SJSA1 (cell line): ENCODE data around the gene MYH15. TPM values are rescaled to one million over a fixed set of nuclear protein-coding genes. Genes with fewer than 3 reads are reported as not detected.

Source experiments
- DNase-seq, 2 experiments: peaks; one replicate each; pipeline ENCODE4 v3.0.0-alpha.2; 2015 to 2020; ENCODE audit warnings: low spot score in 2 of 2, low read depth in 1 of 2
- H3K27ac ChIP-seq: fragments of 250-450 bp; sonication (Bioruptor Pico); 2 replicates; pipeline ENCODE4 v1.5.1; 2020; ENCODE audit warnings: mild to moderate bottlenecking, moderate library complexity
- H3K27me3 ChIP-seq: fragments of 250-450 bp; sonication (Bioruptor Pico); replicated peaks from 2 replicates; pipeline ENCODE4 v1.5.1; 2020; ENCODE audit warnings: mild to moderate bottlenecking, moderate library complexity
- H3K36me3 ChIP-seq: fragments of 250-450 bp; sonication (Bioruptor Pico); 2 replicates; pipeline ENCODE4 v1.5.1; 2020; ENCODE audit warnings: mild to moderate bottlenecking
- H3K4me1 ChIP-seq: fragments of 250-450 bp; sonication (Bioruptor Pico); replicated peaks from 2 replicates; pipeline ENCODE4 v1.6.1; 2021; ENCODE audit warnings: mild to moderate bottlenecking
- H3K4me3 ChIP-seq: fragments of 250-450 bp; sonication (Bioruptor Pico); 2 replicates; pipeline ENCODE4 v1.5.1; 2020; ENCODE audit warnings: mild to moderate bottlenecking
- H3K9me3 ChIP-seq: fragments of 250-450 bp; sonication (Bioruptor Pico); replicated peaks from 2 replicates; pipeline ENCODE4 v1.5.1; 2020; ENCODE audit warnings: mild to moderate bottlenecking
- total RNA-seq: library from RNA; depleted of rRNA; stranded (reverse); fragments of >200 nt; shearing (Covaris generic); gene quantifications from 2 replicates; pipeline ENCODE4 v1.2.3, GENCODE V29; 2014

Gene MYH15
- total RNA-seq, 1 experiment from 2014 or later = 0.05 TPM

- H3K27ac ChIP-seq = no peak overlapping the region
- H3K4me1 ChIP-seq = no peaks in the 10 kb centered on the region
- no peak for DNase-seq
- H3K27me3 ChIP-seq = no peaks in the 10 kb centered on the region
- H3K9me3 ChIP-seq = no peaks in the 10 kb centered on the region
- no peaks in the 10 kb centered on the region for H3K36me3 ChIP-seq
- no peak overlapping the region for H3K4me3 ChIP-seq
These were observed 98.2 kb downstream of the MYH15 start for GRCh38 chr3:108412121-108412750.

GRCh38 chr3:108410531-108410984 lies 99.8 kb downstream of the MYH15 start:
- Histone ChIP-seq H3K27me3 (no peaks in the 10 kb centered on the region), H3K4me3 (no peak overlapping the region), H3K9me3 (no peaks in the 10 kb centered on the region), H3K36me3 (no peaks in the 10 kb centered on the region), H3K27ac (no peak overlapping the region), H3K4me1 (no peaks in the 10 kb centered on the region)
- DNase-seq = no peak

- no peaks in the 10 kb centered on the region for H3K4me1 ChIP-seq
- no peaks in the 10 kb centered on the region for H3K36me3 ChIP-seq
- H3K9me3 ChIP-seq = no peaks in the 10 kb centered on the region
- no peak overlapping the region for H3K4me3 ChIP-seq
- H3K27ac ChIP-seq = no peak overlapping the region
- no peaks in the 10 kb centered on the region for H3K27me3 ChIP-seq
- no peak for DNase-seq
These were observed 100.6 kb downstream of the MYH15 start for GRCh38 chr3:108409800-108410178.

GRCh38 chr3:108408883-108409799 lies 101.3 kb downstream of the MYH15 start:
- no peak for DNase-seq
- Histone ChIP-seq H3K4me1 (no peaks in the 10 kb centered on the region), H3K27ac (no peak overlapping the region), H3K9me3 (no peaks in the 10 kb centered on the region), H3K36me3 (no peaks in the 10 kb centered on the region), H3K27me3 (no peaks in the 10 kb centered on the region), H3K4me3 (no peak overlapping the region)

GRCh38 chr3:108407886-108408285 lies 102.5 kb downstream of the MYH15 start:
- Histone ChIP-seq H3K27me3 (no peaks in the 10 kb centered on the region), H3K4me1 (no peaks in the 10 kb centered on the region), H3K9me3 (no peaks in the 10 kb centered on the region), H3K36me3 (no peaks in the 10 kb centered on the region), H3K27ac (no peak overlapping the region), H3K4me3 (no peak overlapping the region)
- DNase-seq = no peak

GRCh38 chr3:108406661-108407206 lies 103.7 kb downstream of the MYH15 start:
- H3K4me3 ChIP-seq = no peak overlapping the region
- no peaks in the 10 kb centered on the region for H3K4me1 ChIP-seq
- peak in 1 of 2 experiments; percentile 31 for DNase-seq
- no peaks in the 10 kb centered on the region for H3K9me3 ChIP-seq
- H3K27me3 ChIP-seq = no peaks in the 10 kb centered on the region
- H3K27ac ChIP-seq = no peak overlapping the region
- no peaks in the 10 kb centered on the region for H3K36me3 ChIP-seq

GRCh38 chr3:108406063-108406660 lies 104.2 kb downstream of the MYH15 start:
- no peak for DNase-seq
- no peaks in the 10 kb centered on the region for H3K27me3 ChIP-seq
- no peaks in the 10 kb centered on the region for H3K9me3 ChIP-seq

GRCh38 chr3:108404368-108404767 lies 106.0 kb downstream of the MYH15 start:
- DNase-seq = no peak
- Histone ChIP-seq H3K4me3 (no peak overlapping the region), H3K27ac (no peak overlapping the region)

More at GRCh38 chr3:108406063-108406660, 104.2 kb downstream of the MYH15 start:
- Histone ChIP-seq H3K27ac (no peak overlapping the region), H3K36me3 (no peaks in the 10 kb centered on the region), H3K4me3 (no peak overlapping the region), H3K4me1 (no peaks in the 10 kb centered on the region)

GRCh38 chr3:108403686-108404345 lies 106.6 kb downstream of the MYH15 start:
- H3K27ac ChIP-seq = no peak overlapping the region
- H3K27me3 ChIP-seq = no peaks in the 10 kb centered on the region
- no peak for DNase-seq
- no peaks in the 10 kb centered on the region for H3K4me1 ChIP-seq
- no peaks in the 10 kb centered on the region for H3K36me3 ChIP-seq
- no peaks in the 10 kb centered on the region for H3K9me3 ChIP-seq
- H3K4me3 ChIP-seq = no peak overlapping the region

More at GRCh38 chr3:108404368-108404767, 106.0 kb downstream of the MYH15 start:
- Histone ChIP-seq H3K27me3 (no peaks in the 10 kb centered on the region), H3K4me1 (no peaks in the 10 kb centered on the region), H3K36me3 (no peaks in the 10 kb centered on the region), H3K9me3 (no peaks in the 10 kb centered on the region)

GRCh38 chr3:108403198-108403597 lies 107.2 kb downstream of the MYH15 start:
- H3K27me3 ChIP-seq = no peaks in the 10 kb centered on the region

GRCh38 chr3:108401836-108402235 lies 108.6 kb downstream of the MYH15 start:
- H3K27ac ChIP-seq = no peak overlapping the region
- no peaks in the 10 kb centered on the region for H3K27me3 ChIP-seq
- no peaks in the 10 kb centered on the region for H3K4me1 ChIP-seq
- H3K9me3 ChIP-seq = no peaks in the 10 kb centered on the region
- no peak for DNase-seq
- no peak overlapping the region for H3K4me3 ChIP-seq
- H3K36me3 ChIP-seq = no peaks in the 10 kb centered on the region

More at GRCh38 chr3:108403198-108403597, 107.2 kb downstream of the MYH15 start:
- no peak overlapping the region for H3K27ac ChIP-seq
- H3K4me3 ChIP-seq = no peak overlapping the region
- DNase-seq = no peak
- no peaks in the 10 kb centered on the region for H3K9me3 ChIP-seq
- H3K36me3 ChIP-seq = no peaks in the 10 kb centered on the region
- no peaks in the 10 kb centered on the region for H3K4me1 ChIP-seq

- no peak overlapping the region for H3K4me3 ChIP-seq
- no peak overlapping the region for H3K27ac ChIP-seq
- no peak for DNase-seq
- no peaks in the 10 kb centered on the region for H3K9me3 ChIP-seq
- no peaks in the 10 kb centered on the region for H3K4me1 ChIP-seq
- H3K27me3 ChIP-seq = no peaks in the 10 kb centered on the region
- no peaks in the 10 kb centered on the region for H3K36me3 ChIP-seq
These were observed 111.9 kb downstream of the MYH15 start for GRCh38 chr3:108398510-108398909.

- Histone ChIP-seq H3K27me3 (no peaks in the 10 kb centered on the region), H3K9me3 (no peaks in the 10 kb centered on the region), H3K4me1 (no peaks in the 10 kb centered on the region), H3K36me3 (no peaks in the 10 kb centered on the region), H3K4me3 (no peak overlapping the region), H3K27ac (no peak overlapping the region)
- no peak for DNase-seq
These were observed 114.1 kb downstream of the MYH15 start for GRCh38 chr3:108396336-108396735.
